Measurements from ENCODE around the gene ANKRD63. TPM values are rescaled to one million over a fixed set of nuclear protein-coding genes. Genes with fewer than 3 reads are reported as not detected.

The ANKRD63 gene
- total RNA-seq, 2 donors from 2014 or later, result not detected

DNA sequence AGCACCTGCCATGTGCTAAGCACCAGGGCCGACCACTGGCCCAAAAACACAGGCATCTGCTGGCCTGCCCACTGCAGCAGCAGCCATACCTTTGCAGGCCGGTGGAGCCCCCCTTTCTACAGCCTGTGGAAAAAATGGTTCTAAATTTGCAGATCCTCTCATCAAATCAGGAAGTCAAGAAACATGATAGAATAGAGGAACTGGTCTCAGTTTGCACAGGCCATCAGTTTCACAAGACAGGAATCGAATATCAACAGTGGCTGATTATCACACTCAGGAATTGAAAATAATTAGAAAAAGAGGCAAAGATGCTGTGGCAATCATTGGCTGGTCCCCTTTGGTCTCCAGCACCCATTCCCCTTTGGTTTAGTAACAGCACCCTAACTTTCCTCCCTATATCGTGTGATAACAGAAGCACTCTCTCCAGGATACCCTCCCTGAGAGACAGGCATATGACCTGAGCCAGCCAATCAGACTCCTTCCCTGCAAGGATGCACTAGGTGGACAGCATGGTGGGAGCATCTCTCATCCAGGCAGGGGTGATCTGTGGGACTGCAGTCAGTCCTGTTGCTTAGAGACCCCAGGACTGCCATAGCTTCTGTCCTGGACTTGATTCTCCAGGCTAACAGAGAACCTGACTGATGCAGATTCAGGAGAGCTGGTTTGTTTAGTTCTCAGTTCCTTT lies 47.5 kb downstream of the ANKRD63 start:
- DNase-seq (ENCODE audit: low spot score) (no peak), ATAC-seq (ENCODE audit: insufficient number of reproducible peaks, low FRiP score, low read depth) (no peak)
- H3K9me3 ChIP-seq, result no peaks in the 10 kb centered on the region
- no peak overlapping the region for H3K27ac ChIP-seq
- H3K27me3 ChIP-seq (replicated peaks; ENCODE audit: insufficient read depth), result no peaks in the 10 kb centered on the region
- H3K36me3 ChIP-seq, result no peaks in the 10 kb centered on the region
- H3K4me3 ChIP-seq, result no peak overlapping the region
- no peak for TF ChIP-seq CTCF (IDR thresholded peaks at IDR 0.05)
- H3K4me1 ChIP-seq (ENCODE audit: control insufficient read depth in 1 of 2, low read depth in 2 of 2), result peaks cover 10% of the 10 kb centered on the region in 2 donors

GRCh38 chr15:40234783-40235182 lies 48.1 kb downstream of the ANKRD63 start:
- TF ChIP-seq CTCF (IDR thresholded peaks at IDR 0.05), result no peak
- H3K4me3 ChIP-seq, result no peak overlapping the region
- H3K9me3 ChIP-seq, result no peaks in the 10 kb centered on the region

GRCh38 chr15:40233727-40234577 lies 48.9 kb downstream of the ANKRD63 start:
- no peak for TF ChIP-seq CTCF (IDR thresholded peaks at IDR 0.05)
- no peaks in the 10 kb centered on the region for H3K36me3 ChIP-seq
- peaks cover 4 to 5% of the 10 kb centered on the region in 2 donors for H3K4me1 ChIP-seq (ENCODE audit: control insufficient read depth in 1 of 2, low read depth in 2 of 2)
- DNase-seq (ENCODE audit: low spot score) (no peak), ATAC-seq (ENCODE audit: insufficient number of reproducible peaks, low FRiP score, low read depth) (no peak)
- no peaks in the 10 kb centered on the region for H3K27me3 ChIP-seq (replicated peaks; ENCODE audit: insufficient read depth)
- no peak overlapping the region for H3K27ac ChIP-seq
- no peak overlapping the region for H3K4me3 ChIP-seq
- no peaks in the 10 kb centered on the region for H3K9me3 ChIP-seq

More at GRCh38 chr15:40234783-40235182, 48.1 kb downstream of the ANKRD63 start:
- DNase-seq (ENCODE audit: low spot score) (no peak), ATAC-seq (ENCODE audit: insufficient number of reproducible peaks, low FRiP score, low read depth) (no peak)
- H3K27ac ChIP-seq, result no peak overlapping the region
- H3K4me1 ChIP-seq (ENCODE audit: control insufficient read depth in 1 of 2, low read depth in 2 of 2), result peaks cover 10% of the 10 kb centered on the region in 2 donors
- no peaks in the 10 kb centered on the region for H3K27me3 ChIP-seq (replicated peaks; ENCODE audit: insufficient read depth)
- no peaks in the 10 kb centered on the region for H3K36me3 ChIP-seq

GRCh38 chr15:40232625-40233070 lies 50.2 kb downstream of the ANKRD63 start:
- TF ChIP-seq CTCF (IDR thresholded peaks at IDR 0.05), result no peak
- H3K27ac ChIP-seq, result no peak overlapping the region
- ATAC-seq (ENCODE audit: insufficient number of reproducible peaks, low FRiP score, low read depth) (no peak), DNase-seq (ENCODE audit: low spot score) (no peak)
- no peaks in the 10 kb centered on the region for H3K27me3 ChIP-seq (replicated peaks; ENCODE audit: insufficient read depth)
- no peaks in the 10 kb centered on the region for H3K36me3 ChIP-seq
- no peaks in the 10 kb centered on the region for H3K9me3 ChIP-seq
- no peaks in the 10 kb centered on the region for H3K4me1 ChIP-seq (ENCODE audit: control insufficient read depth in 1 of 2, low read depth in 2 of 2)
- no peak overlapping the region for H3K4me3 ChIP-seq

Other genes starting within 250 kb of the ANKRD63 start
- 100 to 1,000 TPM; 179 to 219 TPM for gene SRP14, start 243.9 kb downstream of the ANKRD63 start, total RNA-seq
- 10 to 100 TPM; 13.1 to 32.5 TPM for gene BMF, start 174.2 kb downstream of the ANKRD63 start, total RNA-seq
- gene BUB1B, start 122.0 kb downstream of the ANKRD63 start, total RNA-seq, result 1 to 10 TPM in 1 of 2 donors, under 1 TPM in 1; 0.41 to 3.5 TPM
- under 1 TPM; 0.68 to 0.78 TPM for gene PAK6, start 44.0 kb downstream of the ANKRD63 start, total RNA-seq
- gene PLCB2, start 24.9 kb upstream of the ANKRD63 start, total RNA-seq, result 10 to 100 TPM; 17.7 to 32.4 TPM
- 10 to 100 TPM; 63.8 to 79.2 TPM for gene INAFM2, start 40.6 kb upstream of the ANKRD63 start, total RNA-seq
- 10 to 100 TPM; 30.1 to 57.1 TPM for gene CCDC9B, start 57.9 kb upstream of the ANKRD63 start, total RNA-seq
- gene PHGR1, start 68.0 kb upstream of the ANKRD63 start, total RNA-seq, result not detected
- gene DISP2, start 75.2 kb upstream of the ANKRD63 start, total RNA-seq, result under 1 TPM; 0.21 to 0.54 TPM
- gene KNSTRN, start 99.7 kb upstream of the ANKRD63 start, total RNA-seq, result 1 to 10 TPM; 4.5 to 5.8 TPM
- gene IVD, start 122.7 kb upstream of the ANKRD63 start, total RNA-seq, result 10 to 100 TPM; 43.6 to 61.8 TPM
- 10 to 100 TPM; 10.7 to 14.0 TPM for gene BAHD1, start 157.9 kb upstream of the ANKRD63 start, total RNA-seq
- 10 to 100 TPM; 16.4 to 21.0 TPM for gene CHST14, start 187.9 kb upstream of the ANKRD63 start, total RNA-seq

All from thoracic aorta (tissue), 2 donors.